Sciatic nerve (tissue), 2 donors: Measurements from ENCODE around the gene PROM1. TPM values are rescaled to one million over a fixed set of nuclear protein-coding genes. Genes with fewer than 3 reads are reported as not detected.

Source experiments
- ATAC-seq: fragments of 200-7000 bp; cut with Tn5 transposase; one replicate; pipeline ENCODE4 v1.9.1; 2020; ENCODE audit warnings: mild to moderate bottlenecking, moderate library complexity
- DNase-seq: peaks from one replicate; pipeline ENCODE4 v3.0.0-alpha.2; 2020; ENCODE audit warnings: low spot score
- intact Hi-C: fragments of 100-400 bp; cut with DNase I; formaldehyde crosslinking; loops from one replicate; pipeline ENCODE4 v1.14.2; 2022
- total RNA-seq: library from RNA; stranded (reverse); fragmentation: NEBNext Ultra II Directional; extraction: Animal tissue kit (Norgen Biotek cat#: 25700); gene quantifications from one replicate; pipeline ENCODE4 v1.2.1, GENCODE V29; 2021
- donor health status: DM: no; HTN: no; CAD: no.
- donor health status: DM: no; HTN: no; CAD: no.

PROM1 gene
- total RNA-seq, 1 donor from 2014 or later, result 0.40 TPM

DNA sequence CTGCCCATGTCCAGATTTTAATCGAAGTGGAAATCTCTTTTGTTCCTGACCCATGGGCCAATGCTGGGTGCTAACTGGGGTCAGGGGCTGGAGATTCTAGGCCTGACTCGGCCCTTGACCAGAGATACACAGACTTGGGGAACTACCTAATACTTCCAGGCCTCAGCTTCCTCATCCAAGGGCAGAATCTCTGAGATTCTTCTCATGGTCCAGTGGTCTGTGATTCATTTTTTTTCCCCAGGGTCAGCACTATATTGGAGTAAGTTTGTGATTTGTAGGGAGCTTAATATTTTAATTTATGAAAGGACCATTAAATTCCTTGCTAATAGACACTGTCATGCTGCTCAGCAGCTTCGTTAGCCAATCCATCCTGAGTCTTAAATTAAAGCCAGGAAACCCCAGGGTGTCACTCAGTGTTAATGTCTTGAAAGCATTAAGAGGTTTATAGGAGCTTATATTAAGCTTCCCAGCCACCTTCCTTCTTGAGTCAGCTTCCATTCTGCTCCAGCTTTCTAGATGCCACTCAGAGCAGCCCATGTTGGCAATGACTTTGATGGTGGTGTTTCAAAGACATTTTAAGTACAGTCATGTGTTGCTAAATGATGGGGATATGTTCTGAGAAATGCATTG, 27.0 kb upstream of the PROM1 start:
- no peak for ATAC-seq
- DNase-seq, result no peak
- intact Hi-C loops, result no loop called here

DNA sequence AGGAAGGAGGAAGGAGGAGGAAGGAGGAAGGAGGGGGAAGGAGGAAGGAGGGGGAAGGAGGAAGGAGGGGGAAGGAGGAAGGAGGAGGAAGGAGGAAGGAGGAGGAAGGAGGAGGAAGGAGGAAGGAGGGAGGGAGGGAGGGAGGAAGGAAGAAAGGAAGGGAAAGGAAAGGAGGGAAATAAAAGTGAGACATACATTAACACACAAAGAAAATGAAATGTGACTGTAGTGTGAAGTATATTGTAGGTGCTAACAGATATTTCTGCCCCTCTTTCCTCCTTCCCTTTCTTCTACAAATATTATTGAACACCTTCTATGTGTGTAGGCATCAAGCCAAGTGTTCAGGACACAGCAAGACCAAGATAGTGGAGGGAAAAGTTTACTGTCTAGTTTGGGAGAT, 26.4 kb upstream of the PROM1 start:
- ATAC-seq (no peak), DNase-seq (no peak)
- intact Hi-C loops, result no loop called here

DNA sequence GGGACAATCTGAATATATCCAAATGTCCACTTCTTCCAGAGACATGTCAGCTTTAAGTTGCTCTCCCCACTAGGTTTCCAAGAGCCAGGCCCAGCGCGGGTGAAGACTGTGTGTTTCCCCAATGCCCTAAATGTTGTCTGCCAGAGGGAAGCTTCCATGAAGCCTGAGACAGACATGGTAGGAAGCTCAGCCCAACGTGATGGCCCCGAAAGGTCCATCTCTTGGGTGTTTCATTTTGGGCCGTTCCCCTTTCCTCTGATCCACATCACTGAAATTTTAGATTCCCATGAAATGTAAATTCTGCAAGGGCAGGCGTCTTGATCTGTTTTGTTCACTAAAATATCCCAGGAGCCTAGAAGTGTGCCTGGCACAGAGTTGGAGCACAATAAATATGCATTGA, 25.4 kb upstream of the PROM1 start:
- ATAC-seq, result no peak
- no peak for DNase-seq
- intact Hi-C loops, result no loop called here

DNA sequence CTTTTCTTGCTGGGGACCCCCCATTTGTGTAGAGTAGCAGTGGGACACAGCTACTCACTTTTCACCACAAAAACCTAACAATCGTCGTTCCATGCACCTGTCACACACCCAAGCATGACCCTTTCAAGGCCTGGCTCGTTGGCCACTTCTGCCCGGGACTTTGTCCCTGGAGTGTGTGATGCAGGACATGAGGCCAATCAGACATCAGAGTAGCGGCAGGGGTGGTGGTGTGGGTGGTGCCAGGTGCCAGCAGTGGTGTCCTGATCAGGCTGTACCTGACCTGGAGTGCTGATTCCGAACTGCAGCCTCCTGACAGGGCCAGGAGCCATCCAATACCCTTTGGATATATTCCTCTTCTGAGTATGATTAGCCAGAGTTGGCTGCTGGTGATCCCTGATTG, 23.1 kb upstream of the PROM1 start:
- no peak for ATAC-seq
- no peak for DNase-seq
- intact Hi-C loops, result no loop called here

DNA sequence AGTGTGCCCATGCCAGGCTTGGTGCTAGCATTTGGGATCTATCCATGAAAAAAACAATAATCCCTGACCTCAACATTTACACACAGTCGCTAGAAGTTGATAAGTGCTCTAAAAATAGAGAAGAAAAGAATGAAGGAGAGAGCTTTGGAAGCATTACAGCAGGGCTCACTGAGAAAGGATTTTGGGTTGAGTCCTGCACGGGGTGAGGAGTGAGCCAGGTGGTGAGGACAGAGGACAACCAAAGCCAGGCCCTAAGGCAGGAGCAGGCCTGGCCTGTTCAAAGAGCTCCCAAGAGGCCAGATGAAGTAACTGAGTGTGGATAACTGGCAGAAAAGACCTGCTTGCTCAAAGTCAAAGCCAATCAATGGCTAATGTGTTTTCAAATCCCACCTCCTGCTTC, 20.7 kb upstream of the PROM1 start:
- intact Hi-C loops, result no loop called here
- no peak for ATAC-seq
- DNase-seq, result no peak

DNA sequence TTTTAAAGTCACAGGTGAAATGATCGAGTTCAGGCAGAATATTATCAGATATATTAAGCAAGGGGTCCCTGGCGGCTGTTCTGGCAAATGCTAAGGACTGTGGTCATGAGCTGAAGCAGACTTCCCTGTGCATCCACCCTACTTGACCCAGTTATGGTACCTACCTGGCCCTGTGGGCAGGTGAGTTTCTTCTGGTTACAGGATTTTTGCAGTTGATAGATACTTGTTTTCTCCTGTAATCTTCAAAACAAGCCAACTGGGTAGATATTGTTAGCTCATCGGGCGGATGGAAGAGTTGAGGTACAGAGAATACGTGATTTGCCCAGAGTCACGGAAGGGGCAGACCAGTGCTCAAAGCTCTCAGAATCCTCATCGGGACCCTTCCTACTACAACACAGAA, 18.5 kb upstream of the PROM1 start:
- intact Hi-C loops, result no loop called here
- ATAC-seq (no peak), DNase-seq (no peak)

DNA sequence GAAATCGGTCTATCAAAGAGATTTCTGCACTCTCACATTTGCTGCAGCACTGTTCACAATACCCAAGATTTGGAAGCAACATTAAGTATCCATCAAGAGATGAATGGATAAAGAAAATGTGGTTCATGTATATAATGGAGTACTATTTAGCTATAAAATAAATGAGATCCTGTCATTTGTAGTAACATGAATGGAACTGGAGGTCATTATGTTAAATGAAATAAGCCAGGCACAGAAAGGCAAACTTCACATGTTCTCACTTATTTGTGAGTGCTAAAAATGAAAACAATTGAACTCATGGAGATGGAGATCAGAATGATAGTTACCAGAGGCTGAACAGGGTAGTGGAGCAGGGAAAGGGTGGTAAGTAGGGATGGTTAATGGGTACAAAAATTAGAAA, 17.0 kb upstream of the PROM1 start:
- intact Hi-C loops, result no loop called here
- ATAC-seq (no peak), DNase-seq (no peak)

DNA sequence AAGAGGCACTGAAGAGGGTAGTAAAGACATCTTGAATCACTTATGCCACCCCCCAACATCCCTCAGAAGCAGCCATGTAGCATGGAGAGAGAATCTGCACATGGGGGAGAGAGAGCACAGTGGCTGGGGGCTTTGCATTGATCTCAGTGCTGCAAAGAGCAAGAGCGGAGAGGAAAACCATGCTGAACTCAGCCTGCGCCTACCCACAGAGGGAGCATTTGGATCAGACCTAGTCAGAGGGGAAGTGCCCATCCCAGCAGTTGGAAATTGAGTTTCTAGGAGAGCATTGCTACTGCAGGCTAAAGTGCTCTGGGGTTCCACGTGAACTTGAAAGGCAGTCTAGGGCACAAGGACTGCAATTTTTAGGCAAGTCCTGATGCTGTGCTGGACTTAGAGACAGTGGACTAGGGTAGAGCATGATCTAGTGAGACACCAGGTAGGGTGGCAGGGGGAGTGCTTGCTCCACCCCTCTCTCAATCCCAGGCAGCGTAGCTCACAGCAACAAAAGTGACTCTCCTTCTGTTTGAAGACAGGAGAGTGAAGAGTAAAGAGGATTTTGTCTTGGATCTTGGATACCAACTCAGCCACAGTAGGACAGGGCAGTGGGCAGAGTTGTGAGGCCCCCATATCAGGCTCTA, 9.0 kb upstream of the PROM1 start:
- no peak for ATAC-seq
- intact Hi-C loops, result no loop called here
- no peak for DNase-seq

DNA sequence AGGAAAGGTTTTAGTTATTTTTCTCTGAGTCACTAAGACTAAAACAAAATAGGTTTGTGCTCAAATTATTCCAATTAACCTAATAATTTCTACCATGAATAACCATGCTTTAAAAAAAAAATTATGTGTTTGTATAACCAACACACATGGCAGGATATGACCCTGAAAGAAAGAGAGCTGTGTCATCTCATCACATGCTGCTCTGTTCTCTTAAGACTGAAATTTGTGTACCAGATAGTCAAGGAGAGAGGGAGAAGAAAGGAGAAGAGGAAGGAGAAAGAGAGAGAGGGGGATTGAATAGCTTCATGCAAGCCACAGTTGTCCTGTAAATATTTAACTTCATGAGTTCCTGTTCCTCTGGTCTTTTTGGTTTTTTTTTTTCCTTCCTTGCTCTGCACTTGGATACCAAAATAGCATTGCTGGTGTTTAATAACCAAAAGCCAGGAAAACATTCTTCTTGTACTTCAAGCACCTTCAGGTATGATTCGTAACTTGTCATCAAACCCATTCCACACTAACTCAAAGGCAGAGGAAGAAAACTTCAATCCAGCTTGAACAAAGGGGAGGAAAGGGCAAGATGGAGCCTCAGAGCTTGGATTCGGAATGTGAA, 6.4 kb upstream of the PROM1 start:
- ATAC-seq (no peak), DNase-seq (no peak)
- intact Hi-C loops, result no loop called here

DNA sequence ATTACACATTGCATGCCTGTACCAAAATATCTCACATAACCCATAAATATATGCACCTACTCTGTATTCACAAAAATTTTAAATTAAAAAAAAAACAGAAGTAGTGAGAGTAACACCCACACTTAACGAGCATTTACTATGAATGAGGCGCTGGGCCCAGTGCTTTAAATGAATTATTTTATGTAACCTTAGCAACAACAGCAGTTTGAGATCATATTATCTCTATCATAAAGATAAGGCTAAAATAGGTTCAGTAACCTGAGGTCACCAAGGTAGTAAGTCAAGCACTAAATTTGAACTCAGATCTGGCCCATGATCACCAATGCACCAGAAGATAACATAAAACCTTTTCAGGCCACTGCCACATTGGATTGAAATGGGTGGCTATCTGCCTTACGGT, 5.3 kb upstream of the PROM1 start:
- intact Hi-C loops, result no loop called here
- DNase-seq, result no peak
- no peak for ATAC-seq

DNA sequence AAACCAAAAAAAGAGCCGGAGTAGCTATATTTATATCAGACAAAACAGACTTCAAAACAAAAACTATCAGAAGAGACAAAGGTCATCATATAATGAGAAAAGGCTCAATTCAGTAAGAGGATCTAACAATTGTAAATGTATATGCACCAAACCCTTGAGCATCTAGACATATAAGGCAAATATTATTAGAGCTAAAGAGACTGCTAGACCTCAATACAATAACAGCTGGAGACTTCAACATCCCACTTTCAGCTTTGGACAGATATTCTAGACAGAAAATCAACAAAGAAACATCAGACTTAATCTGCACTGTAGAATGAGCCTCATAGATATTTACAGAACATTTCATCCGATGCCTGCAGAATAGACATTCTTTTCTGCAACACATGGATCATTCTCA, 4.8 kb upstream of the PROM1 start:
- DNase-seq (no peak), ATAC-seq (no peak)
- intact Hi-C loops, result no loop called here

DNA sequence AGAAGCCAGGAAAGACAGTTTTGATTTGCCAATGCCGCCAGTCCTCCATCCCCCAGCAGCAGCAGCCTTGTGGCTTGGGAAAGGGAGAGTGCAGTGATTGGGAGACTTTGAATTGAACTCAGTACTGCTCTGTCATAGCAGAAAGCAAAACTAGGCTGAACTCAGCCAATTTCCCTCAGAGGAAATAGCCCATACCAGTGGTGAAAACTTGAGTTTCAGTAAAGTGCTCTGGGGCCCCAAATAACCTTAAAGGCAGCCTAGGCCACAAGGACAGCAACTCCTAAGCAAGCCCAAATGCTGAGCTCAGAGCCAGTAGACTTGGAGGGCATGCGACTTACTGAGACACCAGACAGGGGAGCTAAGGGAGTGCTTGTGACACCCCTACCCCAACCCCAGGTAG, 2.0 kb upstream of the PROM1 start:
- DNase-seq, result no peak
- intact Hi-C loops, result no loop called here
- no peak for ATAC-seq

DNA sequence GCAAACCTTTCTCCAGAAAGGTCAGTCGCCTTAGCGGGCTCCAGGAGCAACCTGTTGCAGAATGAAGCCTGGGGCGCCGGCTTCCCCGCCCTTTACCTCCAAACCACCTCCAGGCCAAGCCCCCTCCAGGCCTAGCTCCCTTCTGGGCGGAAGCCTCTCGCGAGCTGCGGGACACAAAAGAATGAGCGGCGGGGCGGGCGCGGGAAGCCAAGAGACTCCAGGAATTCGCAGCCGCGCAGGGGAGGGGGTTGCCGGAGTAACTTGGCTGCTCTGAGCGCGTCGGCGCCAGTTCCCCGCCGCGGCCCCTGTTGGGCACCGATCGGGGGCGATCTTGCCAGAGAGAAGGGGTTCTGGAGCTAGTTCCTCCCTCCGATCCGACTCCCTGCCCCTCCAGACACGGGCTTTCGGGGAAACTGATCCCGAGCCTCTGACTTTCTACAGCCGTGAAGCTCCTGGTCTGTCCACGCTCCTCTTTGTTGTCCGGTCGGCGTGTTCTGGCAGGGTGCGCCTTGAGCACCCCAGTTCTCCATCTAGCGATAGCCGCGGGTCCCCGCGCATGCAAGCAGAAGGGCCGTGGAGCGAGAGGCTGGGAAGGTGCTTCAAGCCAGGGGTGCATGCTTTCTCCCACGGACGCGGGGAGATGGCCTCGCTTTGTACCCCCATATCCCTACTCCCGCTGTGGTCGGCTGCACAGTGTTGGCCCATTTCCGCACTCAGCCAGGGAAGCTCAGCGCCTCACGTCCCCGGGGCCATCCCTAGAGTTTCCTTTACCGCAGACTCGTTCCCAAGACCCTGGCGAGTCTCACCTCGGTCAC, 1.2 kb downstream of the PROM1 start:
- intact Hi-C loops, result no loop called here
- DNase-seq (peak; percentile 59), ATAC-seq (peak; percentile 55)

DNA sequence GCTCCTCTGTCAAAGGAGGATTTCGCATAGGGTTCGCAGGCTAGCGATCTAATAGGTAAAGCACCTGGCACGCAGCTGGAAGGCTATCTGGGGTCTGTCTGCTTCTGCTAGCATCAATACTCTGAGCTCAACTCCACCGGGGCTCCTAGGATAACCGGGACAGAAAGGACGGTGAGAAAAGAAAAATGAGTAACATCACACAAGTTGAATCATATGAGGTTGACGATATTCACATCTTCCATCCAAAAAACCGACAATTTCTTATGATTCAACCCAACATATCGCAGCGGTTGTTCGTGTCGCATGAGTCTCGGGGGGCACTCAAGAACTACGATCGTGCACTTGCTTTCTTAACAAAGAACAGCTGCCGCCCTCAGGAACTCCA, 1.8 kb downstream of the PROM1 start:
- intact Hi-C loops, result no loop called here
- no peak for ATAC-seq
- no peak for DNase-seq

DNA sequence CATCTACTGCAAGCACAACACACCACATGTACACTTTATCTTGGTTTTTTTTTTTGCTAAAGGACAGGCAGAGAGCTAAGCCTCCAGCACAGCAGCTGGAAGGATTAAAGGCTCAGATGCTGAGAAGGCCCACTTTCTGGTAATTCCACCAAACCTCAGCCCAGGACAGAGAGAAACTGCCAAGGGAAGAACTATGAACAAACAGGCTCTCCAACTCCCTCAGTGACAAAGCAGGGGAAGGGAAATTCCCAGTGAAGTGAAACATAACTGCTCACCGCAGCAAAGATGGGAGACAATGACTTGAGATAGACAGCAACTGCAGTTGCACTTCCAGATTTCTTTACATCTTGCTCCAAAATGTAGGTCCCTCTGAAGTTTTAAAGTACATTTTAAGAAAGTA, 4.8 kb downstream of the PROM1 start:
- intact Hi-C loops, result no loop called here
- no peak for DNase-seq
- no peak for ATAC-seq

DNA sequence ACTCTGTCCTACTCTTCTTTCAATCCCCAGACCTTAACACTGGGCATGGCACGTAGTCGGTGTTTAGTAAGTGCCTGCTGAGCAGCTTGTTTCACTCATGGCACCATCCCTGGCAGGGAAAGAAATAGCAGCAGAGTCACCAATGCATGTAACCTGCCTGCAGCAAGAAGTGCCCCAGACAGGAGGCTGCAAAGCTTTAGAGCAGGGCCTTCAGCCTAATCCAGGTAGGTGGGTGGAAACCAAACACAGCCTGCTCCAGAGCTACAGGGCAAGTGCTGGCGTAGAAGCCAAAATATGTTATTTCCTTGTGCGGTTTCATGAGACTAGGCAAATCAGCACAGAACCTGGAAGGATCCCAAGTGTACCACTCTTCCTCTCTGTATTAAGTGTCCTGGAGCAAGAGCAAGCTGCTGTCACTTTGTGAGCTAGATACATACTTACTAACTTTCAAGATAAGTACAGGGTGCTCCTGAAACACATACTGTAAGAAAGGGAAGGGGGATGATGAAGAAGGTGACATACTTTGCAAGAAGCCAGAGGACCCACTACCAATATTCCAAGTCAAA, 5.5 kb downstream of the PROM1 start:
- intact Hi-C loops, result no loop called here
- no peak for DNase-seq
- ATAC-seq, result no peak

DNA sequence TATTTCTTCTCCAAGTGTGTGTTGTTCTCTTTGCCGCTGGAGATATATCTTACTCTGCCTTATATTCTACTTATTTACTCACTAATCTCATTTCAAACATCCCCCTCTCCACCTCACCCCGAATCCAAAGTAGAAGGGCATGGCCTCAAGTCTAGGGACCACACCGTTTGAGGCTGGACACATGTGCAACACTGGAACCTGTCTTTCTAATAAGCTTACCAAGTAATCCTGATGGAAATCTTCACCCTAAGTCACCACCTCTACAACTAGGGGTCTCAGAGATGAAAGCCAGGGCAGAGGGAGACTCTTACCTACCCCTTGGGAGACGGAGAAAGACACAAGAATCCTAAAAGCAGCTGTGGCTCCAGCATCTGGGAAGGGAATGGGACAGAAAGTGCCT, 6.0 kb downstream of the PROM1 start:
- intact Hi-C loops, result no loop called here
- DNase-seq, result no peak
- no peak for ATAC-seq

DNA sequence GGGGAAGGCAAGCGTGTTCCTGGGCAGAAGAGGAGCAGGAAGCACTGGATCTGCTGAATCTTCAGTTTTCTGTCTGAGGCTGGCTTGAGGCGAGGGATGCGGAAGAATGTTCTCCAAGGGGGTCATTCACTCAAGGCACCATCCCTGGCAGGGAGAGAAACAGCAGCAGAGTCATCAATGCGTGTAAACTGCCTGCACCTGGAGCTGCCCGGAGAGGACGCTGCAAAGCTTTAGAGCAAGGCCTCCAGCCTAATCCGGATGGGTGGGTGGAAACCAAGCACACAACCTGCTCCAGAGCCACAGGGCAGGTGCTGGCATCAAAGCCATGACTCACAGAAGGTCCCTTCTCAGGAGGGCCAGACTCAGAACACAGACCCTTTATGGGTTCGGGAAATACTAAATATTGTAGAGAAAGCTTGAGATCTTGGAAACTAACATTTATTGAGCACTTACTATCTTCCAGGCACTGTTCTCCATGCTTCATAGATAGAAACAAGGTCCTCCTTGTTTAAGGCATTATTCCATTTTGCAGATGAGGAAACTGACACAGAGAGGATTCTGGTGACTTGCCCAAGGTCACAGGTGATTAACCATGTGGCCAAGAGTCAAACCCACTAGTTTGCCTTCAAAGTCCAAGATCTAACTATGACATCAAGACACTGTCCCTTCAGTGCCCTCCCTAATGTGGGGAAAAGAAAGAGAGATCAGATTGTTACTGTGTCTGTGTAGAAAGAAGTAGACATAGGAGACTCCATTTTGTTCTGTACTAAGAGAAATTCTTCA, 7.7 kb downstream of the PROM1 start:
- intact Hi-C loops, result no loop called here
- ATAC-seq (no peak), DNase-seq (no peak)

DNA sequence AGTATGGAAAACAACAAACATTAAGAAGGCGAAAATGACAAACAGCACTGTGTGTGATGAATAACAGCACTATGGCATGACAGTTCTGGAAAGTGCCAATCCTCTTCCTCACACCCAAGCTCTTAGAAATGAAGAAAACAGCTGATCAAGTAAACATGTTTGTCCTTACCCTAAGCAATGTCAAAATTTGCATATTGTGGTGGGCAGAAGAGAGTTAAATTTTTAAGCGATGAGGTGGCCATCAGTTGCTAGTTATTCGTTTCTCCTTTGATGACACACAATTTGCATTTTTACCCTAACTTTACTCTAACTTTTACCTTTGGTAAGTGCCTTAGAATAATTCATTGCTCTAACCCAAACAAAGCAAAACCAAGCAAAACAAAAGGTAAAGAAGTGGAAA, 8.8 kb downstream of the PROM1 start:
- no peak for ATAC-seq
- intact Hi-C loops, result no loop called here
- DNase-seq, result no peak
